Myocyte (in vitro differentiated cells): Measurements from ENCODE around the gene JAZF1. TPM values are rescaled to one million over a fixed set of nuclear protein-coding genes. Genes with fewer than 3 reads are reported as not detected.

ENCODE experiments used
- DNase-seq: peaks from one replicate; pipeline ENCODE4 v3.0.0-alpha.2; 2012; ENCODE audit warnings: low read depth
- total RNA-seq: library from RNA; depleted of rRNA; stranded (reverse); fragments of >200 nt; gene quantifications from 2 replicates; pipeline ENCODE4 v1.2.3, GENCODE V29; 2014

JAZF1 gene
- total RNA-seq, 1 donor from 2014 or later = 9.3 TPM

DNA sequence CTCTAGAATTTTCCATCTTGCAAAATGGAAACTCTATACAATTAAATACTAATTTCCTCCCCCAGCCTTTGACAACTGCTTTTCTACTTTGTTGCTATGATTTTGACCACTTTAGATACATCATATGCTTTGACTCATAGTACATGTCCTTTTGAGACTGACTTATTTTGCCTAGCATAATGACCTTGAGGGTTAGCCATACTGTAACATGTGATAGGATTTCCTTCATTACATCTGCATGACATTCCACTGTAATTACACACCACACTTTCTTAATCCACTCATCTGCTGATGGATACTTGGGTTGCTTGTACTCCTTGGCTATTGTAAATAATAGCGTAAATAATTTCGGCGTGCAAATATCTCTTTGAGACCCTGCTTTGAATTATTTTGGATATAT lies 127.7 kb downstream of the JAZF1 start:
- no peak for DNase-seq

DNA sequence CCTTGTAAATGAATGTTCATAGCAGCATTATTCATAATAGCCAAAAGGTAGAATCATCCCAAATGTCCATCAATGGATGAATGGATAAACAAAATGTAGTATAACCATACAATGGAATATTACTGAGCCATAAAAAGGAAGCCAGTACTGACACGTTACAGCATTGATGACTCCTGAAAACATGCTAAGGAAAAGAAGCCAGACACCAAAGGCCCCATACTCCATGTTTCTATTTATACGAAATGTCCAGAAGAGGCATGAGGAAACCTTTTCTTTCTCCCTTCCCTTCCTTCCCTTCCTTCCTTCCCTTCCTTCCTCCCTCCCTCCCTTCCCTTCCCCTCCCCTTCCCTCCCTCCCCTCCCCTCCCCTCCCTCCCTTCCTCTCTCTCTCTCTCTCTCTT lies 131.9 kb downstream of the JAZF1 start:
- DNase-seq = no peak

DNA sequence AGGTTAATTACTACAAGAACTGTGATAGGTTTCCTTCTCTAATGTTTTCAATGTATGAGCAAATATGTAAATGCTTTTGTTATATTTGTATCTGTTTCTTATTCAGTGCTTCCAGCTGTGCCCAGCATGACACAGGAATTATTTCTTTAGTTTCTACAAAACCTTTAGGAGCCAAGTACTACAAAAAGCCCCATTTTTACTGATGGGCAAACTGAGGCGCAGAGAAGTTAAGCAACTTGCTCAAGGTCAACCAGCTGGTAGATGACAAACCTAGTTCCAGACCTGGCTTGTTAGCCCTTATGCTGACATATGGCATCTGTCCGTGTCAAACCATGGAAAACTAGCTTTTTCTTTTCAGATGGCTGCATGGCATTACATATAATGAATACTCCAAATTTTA lies 134.6 kb downstream of the JAZF1 start:
- DNase-seq = no peak

DNA sequence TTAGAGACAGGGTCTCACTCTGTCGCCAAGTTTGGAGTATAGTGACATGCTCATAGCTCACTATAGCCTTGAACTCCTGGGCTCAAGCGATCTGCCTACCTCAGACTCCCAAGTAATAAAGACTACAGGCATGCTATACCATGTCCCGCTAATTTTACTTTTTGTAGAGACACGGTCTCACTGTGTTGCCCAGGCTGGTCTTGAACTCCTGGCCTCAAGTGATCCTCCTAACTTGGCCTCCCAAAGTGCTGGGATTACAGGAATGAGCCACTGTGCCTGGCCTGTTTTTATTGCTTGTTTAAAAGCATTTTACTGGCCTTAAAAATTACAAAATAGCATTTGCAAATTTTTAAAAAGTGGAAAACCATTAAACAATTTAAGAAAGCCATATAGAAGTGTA lies 135.0 kb downstream of the JAZF1 start:
- DNase-seq = no peak

DNA sequence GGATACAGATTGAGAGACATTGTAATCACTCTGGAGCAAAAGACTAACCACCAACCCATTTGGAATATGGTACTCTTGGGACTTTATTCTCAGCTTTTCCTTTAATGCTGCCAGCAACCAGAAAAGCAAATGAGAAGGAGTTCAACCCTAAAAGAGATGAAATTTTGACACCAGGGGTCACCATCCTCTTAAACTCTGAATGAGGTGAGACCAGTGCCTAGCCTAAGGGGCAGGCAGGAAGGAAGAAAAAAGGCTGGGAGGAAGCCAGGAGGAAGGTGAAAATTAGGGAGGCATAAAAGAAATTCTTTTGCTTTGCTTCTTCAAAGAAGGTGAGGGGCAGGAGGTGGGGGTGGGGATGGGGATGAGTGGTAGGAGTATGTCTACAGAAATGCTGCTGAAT lies 135.8 kb downstream of the JAZF1 start:
- no peak for DNase-seq

DNA sequence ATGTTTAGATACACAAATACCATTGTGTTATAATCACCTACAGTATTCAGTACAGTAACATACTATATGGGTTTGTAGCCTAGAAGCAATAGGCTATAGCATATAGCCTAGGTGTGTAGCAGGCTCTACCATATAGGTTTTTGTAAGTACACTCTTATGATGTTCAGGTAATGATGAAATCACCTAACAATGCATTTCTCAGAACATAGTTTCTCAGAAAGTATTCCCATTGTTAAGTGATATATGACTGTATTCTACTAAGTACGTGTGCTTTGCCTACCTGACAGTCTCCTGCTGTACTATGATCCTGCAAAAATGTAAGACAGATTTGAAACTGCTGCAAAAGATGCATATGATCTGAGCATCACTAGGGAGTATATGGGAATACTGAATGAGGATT lies 137.9 kb downstream of the JAZF1 start:
- DNase-seq = no peak

DNA sequence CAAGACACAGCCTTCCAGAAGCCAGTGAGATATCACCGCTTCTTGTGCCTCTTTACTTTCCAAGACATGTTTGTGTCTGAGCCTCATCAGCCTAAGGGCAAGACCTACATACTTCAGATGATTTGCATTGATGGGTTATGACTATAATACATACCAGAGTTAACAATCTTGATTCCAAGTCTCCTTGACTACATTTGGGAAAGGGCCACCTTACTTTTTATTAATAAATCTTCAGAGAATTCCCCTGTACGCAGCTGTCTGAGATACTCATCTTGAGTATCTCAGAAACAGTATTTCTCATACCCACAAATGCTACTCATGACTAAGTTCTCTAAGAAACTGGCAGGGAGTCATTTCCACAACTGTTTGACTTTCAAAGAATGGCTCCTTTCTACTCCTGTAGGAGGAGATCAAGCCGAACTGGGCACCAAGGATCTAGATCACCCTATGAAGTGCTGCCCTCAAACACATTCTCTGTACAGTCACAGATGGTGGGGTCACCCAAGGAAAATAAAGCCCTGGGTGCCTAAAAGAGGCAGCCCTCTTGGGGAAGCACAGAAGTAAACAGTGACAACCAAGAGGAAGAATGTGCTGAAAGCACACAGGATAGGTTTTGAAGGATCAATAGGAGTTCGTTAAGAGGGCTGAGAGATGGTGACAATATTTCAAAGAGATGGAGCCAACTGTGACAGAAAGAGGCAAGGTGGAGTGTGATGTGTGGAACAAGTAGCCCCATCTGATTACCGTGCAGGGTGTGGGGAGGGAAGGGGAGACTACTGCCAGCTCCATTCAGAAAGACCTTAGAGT lies 138.9 kb downstream of the JAZF1 start:
- peak; percentile 89 for DNase-seq

DNA sequence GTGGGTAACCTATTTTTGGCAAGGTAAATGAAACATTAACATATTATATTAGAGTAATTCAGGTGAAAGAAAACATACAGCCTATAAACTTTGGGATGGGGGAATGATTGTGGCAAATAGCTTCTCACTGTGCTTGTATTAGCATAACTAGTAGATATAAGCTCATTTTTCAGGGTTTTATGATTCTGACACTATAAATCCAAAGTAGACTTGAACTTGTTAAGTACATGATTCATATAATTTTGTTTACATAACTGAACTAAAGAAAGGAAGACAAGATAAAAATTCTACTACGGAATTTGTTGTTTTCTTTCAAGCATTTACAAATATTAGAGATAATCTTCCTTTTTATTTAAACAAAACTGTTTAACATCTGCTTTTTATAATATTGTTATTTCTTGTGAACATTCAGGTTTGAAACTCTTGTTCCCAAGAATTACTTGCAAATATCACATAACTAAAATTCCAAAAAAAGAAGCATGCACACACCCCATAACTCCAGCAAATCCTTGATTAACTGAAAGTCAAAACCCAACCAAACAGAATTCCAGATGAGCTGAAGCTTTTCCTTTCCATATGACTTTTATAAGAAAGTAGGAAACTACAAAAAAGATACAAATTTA lies 142.3 kb downstream of the JAZF1 start:
- no peak for DNase-seq

DNA sequence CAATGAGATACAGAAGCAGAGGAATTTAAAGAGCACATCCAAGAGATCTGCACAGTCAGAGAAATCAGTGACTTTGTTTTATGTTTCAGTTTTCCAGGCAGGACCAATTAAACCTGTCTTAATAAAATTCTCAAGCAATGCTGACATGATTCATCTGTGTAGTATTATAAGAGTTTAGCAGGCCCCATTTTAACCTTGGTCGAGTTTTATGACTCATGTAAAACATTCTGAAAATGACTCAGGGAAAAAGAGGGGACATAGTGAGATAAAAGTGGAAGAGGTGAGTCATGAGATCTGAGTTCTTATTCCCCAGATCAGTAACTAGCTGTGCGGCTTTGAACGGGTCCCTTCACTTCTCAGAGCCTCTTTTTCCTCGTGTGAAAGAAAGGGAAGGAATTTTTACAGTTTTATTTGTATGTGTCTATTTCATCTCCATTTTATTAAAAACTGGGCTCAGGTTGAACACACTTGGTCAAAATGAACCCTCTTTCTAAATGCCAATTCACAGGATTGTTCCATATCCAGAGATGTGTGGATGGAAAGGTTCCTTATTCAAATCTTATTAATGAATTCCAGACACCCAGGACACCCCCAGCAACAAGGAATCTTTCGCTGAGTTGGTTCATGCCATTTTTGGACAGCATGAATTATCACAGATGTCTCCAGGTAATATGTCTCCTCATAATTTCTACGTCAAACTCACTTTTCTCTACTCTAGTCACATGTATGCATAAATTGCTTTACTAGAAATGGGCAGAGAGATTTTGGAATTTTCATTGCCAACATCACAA lies 143.2 kb downstream of the JAZF1 start:
- DNase-seq = peak; percentile 95

DNA sequence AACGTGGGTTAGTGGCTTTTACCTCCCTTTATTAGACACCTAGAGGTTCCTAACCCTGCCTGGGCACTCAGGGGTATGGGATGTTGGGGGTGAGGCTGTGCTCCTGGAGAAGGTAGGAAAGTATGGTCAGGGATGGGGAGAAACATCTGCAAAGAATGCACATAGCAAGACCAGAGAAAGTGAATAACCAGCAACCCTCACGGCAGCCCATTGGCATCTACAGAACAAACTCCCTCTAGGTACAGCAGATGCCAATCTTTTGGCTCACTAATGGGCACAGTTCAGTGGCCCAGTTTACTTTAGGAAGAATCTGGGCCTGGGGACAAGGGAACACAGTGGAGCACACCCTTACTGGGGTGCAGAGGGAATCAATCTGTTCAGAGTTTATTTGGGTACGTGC lies 143.9 kb downstream of the JAZF1 start:
- DNase-seq = no peak

DNA sequence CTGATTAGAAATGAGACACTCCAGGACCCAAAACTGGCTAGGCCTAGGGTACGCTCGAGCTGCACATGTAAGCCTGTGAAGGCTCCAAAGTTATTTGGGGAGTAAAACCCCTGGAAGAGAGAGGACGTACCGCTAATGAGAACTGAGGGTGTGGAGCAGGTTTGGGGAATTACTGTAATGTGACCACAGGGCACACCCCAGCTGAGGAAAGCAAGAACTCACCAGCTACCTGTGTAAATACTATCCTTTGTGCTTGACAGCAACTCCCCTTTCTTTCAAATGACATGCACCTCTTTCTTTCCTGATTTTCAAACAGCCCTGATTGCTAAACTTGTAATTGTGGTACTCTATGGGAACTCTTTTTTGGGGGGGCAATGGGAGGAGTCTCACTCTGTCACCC lies 147.2 kb downstream of the JAZF1 start:
- no peak for DNase-seq

DNA sequence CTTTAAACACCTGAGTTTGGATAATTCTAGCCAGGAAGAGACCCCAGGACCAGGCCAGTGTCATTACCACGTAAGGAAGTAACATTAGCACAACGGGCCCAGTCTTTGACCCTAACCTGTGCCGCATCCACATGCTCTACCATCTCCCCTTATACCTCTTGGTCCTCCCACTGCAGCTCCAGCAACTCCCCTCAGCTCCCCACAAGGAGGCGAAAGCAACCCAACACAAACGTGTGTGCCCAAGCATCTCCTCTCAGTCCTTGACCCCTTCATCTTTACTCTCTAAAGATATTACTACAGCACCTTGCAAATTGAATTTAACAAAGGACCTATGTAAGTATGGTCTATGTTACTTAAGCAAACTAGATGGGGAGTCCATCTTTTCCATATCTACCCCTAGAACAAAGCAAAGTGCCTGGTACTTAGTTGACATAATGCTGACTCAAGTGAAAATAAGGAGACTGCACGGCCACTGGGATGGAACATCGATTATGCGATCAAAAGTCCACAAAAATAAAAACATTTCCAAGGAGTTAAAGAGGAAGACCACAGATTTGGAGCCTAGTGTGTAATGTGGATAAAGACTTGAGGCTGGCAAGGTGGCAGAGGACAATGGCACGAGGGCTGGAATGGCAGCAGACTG lies 147.7 kb downstream of the JAZF1 start:
- no peak for DNase-seq

DNA sequence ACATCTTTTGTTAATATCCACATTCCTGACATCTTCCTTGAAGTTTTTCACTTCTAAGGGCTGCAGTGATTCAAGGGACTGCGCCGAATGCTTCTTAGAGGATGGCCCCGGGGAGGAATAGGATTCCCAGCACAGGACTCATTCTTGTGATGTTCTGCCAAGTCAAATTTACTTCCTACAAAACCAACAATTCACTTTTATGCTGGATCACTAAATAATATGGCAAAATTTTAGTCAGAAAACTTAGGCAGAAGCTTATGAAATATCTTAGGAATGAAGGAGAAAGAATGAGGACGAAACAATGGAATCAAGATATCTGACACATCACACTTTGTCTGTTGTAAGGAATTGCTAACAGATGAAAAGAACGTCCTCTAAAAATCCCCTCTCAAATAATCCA lies 151.5 kb downstream of the JAZF1 start:
- no peak for DNase-seq

DNA sequence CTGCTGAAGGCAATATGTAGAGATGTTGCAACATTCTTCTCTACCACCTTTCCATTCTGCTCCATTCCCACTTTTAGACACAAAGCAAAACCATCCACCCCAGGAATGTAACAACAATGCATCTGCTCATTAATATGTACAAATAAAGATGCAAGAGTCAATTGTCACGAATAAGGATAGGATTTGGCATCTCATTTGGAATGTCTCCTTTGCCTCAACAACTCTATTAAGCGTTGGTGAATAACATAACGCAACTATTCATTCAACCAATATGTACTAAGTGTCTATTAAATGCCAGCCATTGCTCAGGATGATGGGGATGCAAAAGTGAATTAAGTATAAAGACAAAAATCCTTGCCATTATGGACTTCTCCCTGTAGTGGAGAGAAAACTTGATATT lies 152.1 kb downstream of the JAZF1 start:
- DNase-seq = no peak

DNA sequence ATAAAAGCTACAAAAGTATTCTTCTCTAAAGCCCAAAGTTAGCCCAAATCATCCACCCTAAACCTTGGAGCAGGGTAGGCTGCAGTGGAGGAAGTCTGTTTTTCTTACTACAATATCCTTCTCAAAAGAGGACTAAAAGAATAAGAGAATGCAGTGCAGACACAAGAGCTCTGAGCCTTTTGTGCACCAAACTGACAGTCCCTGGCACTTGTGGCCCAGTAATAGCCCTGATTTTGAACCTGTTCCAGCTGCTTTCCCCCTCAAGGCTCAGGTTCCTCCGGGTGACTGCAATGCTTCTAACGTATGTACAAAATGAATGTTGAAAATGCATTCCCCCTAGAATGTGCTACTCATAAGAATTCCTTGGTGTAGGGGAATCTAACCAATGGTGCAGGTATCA lies 154.4 kb downstream of the JAZF1 start:
- DNase-seq = no peak

DNA sequence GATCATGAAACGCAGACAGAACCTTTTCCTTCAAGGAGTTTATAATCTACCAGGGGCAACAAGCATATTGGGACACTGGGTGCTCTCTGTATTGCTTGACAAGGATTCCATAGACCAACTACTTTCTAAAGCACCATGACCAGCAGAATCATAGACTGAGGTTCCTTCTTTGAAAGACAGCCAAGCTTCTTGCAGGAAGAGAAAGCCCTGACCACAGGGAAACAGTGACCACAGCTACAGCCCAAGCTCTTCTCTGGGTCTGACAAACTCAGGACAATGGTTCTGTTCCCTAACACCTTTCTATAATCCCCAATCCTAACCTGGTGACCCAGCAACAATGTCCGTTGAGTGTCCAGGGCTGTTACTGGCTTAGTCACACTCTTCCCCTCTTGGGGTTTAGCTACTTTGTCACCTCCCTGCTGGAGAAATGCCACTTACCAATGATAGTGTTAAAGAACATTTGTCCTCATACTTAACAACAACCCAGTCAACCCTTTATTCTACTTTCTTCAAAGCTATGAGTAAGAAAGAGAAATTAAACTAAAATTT lies 155.7 kb downstream of the JAZF1 start:
- peak; percentile 45 for DNase-seq

DNA sequence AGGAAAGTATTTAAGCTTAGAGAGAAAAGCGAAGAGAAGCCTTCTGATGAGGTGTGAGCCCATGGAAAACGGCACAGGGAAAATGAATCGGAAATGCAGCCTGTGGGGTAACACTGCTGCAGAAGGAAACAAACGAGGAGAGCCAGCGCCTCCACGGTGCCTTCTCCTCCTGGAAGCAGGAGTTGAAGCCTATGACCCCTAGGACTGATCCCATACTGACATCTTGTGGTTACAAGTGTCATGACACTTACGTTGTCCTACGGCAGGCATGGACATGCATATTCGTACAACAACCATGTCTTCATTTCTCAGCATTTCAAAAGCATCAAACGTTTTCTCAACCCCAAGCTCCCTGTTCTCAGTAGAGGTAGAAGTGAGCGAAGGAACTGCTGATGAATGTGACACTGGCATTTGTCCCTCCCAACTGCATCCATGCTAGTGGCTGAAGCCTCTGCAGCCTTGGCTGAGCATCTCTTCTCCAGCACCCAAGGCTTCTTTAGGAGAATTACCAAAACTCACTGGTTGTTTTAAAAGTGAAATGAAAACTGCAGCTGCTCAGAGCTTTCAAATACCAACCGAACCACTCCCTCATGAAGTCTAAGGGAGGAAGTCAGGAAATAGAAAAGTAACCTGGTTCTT lies 160.2 kb downstream of the JAZF1 start:
- peak; percentile 88 for DNase-seq

DNA sequence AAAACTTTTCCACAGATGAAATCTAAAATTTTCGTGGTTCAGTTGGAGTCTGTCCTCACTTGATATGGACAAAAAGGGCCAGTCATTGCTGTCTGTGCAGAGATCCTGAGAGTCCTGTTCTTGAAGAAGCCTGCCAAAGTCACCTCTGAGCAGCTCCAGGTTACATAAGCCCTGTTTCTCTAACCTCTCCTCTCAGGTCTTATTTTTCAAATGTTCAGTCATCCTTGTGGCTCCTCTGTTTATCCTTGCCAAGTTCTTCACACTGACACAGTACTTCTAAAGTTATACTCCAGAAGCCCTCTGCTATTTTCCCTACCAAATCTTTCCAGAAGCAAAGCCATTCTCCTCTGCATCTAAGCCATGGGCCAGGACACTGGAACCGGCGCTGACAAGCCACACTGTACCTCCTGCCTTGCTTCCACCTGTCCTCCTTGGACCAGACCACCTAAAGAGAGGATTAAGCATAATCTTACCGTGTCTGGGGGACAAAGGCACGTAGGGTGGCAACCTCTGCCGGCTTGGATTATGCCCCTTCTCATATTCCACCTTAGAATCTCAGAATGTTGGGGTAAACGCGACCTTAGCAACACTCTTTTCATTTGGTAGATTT lies 161.6 kb downstream of the JAZF1 start:
- no peak for DNase-seq

DNA sequence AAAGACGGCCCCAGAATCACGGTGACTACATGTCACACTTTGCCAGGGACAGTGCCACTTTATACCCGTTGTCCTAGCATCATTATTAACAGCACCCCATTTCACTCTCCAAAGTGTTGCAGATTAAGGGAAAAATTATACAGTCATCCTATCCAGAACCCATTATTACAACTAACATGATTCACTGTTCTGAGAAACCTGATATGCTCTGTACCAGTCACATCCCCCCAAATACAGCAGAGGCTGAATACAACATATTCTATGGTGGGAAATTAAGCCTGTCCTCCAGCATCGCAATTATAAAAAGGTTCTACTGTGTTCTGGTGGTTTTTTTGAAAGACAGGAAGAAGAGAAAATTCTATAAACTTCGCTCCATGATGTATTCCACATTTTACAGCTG lies 162.1 kb downstream of the JAZF1 start:
- peak; percentile 53 for DNase-seq

DNA sequence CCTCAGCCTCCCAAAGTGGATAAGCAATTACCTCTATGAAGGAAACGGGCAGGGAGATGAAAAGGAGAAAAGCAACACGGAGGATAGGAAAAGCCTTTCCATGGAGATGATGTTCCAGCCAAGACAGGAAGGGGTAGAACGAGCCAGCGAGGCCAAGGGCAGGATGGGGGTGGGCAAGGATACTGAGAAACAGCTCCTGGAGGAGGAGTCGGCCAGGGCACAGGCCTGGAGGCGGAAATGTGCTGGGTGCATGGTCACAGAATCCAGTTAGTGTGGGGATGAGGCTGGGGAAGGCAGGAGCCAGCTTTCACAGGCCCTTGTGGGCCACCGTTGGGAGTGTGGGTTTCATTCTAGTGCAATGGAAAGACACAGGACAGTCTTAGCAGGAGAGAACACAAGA lies 162.6 kb downstream of the JAZF1 start:
- no peak for DNase-seq

DNA sequence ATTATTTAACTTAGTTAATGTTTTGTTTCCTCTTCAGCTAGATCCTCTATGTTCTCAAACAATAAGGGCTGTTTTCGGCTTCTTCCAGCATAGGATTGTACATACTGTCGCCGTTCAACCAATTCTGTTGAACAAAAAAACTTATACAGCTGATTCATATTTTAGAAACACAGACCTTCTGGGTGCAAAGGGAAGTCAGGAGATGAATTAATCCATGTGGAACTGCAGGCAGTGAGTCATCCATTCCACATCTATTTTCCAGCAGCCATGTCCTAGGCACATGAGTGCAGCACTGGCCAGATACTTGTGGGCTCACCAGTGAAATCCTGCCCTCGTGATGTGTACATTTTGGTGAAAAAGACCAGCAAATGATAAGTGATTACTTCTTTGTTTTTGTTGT lies 163.2 kb downstream of the JAZF1 start:
- DNase-seq = no peak
